AG08396 (cell line): ENCODE results near the gene HNMT.

Experiments used
- DNase-seq: peaks from one replicate; pipeline ENCODE4 v3.0.0; 2012; ENCODE audit warnings: low spot score, mixed read lengths

The HNMT gene

GRCh38 chr2:138058427-138058826 lies 94.2 kb downstream of the HNMT start:
- no peak for DNase-seq

- DNase-seq, result no peak
These were observed 95.4 kb downstream of the HNMT start for GRCh38 chr2:138059487-138060300.

GRCh38 chr2:138060301-138060635 lies 96.0 kb downstream of the HNMT start:
- no peak for DNase-seq

GRCh38 chr2:138061961-138062360 lies 97.7 kb downstream of the HNMT start:
- DNase-seq, result no peak

GRCh38 chr2:138063181-138063580 lies 98.9 kb downstream of the HNMT start:
- no peak for DNase-seq
